ENCODE results near the gene KDR.

Gene KDR

DNA sequence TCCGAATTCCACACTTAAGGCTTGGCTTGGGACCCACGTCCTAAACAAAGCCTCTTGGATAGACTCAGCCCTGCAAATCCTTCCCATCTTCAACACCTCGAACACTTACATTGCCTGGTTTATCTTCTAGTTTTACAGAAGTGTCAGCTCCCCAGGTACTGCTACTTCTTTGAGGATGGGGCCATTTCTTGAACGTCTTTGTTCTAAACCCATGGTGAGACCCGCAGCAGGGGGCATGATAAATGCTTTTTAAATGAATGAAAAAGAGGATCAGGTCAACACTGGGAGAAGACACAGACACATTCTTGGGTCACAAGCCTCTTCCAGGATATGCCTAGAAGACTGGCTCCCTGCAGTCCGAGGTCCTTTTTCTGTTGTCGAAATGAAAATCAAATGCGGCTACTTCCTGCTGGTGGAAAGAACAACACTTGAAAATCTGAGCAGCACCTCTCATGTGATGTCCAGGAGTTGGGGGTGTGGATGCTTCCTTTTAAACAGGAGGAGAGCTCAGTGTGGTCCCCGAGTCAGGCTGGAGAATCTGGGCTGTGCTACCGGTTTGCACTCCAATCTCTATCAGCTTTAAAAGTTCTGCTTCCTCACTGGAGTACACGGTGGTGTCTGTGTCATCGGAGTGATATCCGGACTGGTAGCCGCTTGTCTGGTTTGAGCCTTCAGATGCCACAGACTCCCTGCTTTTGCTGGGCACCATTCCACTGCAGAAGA lies 45.8 kb downstream of the KDR start:
- DNase-seq (ENCODE audit: low read depth in 2 of 2) = no peak

DNA sequence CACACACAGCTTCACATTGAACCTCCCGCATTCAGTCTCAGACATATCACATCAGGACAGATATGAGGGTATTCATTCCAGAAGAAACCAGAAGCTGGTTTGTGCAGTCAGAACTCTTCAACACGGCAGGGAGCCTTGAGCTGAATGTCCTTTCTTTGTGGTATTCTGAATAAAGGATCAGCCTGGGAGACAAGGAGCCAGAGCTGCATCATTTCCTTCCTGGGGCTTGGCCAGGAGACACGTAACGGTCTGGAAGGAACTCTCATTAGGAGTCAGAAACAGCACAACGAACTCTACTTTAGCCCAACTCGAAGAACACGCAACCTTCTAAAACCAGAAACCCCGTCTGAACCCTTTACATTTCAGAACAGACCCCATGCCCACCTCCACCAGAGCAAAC lies 46.4 kb downstream of the KDR start:
- peak; percentile 36 to 40 for DNase-seq (ENCODE audit: low read depth in 2 of 2)

DNA sequence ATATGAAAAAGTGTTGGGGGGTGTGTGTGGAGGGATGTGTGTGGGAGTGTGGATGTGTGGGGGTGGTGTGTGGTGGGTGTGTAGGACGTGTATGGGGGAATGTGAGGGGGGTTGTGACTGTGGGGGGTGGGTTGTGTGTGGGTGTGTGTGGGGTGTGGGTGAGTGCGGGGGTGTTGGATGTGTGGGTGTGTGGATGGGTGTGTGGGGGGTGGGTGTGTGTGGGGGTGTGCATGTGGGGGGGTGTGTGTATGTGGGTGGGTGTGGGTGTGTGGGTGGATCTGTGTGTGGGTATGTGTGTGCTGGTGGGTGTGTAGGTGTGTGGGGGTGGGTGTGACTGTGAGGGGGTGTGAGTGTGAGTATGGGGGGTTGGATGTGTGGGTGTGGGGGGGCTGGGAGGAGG lies 47.8 kb downstream of the KDR start:
- DNase-seq (ENCODE audit: low read depth in 2 of 2) = no peak

- DNase-seq (ENCODE audit: low read depth in 2 of 2) = no peak
Measured at GRCh38 chr4:55075823-55076716, 49.3 kb downstream of the KDR start.

DNA sequence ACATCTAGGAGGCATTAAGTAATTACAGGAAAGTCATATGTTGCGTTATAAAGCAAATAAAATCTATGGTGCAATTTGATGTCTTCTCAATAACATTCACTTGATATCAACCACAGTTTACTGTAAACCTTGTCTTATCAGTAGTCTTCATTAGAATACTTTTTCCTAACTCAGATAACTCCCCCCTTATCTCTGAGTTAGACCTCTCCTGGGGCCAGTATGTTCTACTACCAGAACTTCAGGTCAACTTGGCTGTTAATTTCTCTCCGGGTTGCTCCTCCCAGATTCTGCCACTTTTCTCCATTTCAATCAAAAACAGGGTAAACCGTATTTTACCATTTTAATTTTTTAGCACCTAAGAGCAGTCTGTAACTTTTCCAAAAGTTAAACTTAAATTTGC lies 50.0 kb downstream of the KDR start:
- no peak for DNase-seq (ENCODE audit: low read depth in 2 of 2)

- DNase-seq (ENCODE audit: low read depth in 2 of 2) = peak; percentile 15 to 23
Measured at GRCh38 chr4:55074386-55074785, 51.0 kb downstream of the KDR start.

DNA sequence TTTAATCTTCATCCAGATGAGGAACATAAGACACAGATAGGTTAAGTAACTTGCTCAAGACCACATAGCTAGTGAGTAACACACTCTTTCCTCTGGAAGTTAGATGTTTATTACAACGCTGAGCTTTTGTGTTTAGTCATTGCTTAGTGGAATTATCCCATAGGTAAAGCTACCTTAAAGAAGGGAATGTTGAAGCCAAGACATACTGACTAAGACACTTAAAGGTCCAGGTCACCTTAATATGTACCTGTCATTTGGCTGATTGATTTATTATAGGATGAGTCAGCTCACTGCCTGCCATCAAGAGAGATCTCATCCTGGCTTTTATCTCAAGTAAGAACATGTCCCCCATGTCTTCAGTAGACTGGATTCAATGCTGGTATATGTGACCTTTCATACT lies 53.4 kb downstream of the KDR start:
- no peak for DNase-seq (ENCODE audit: low read depth in 2 of 2)

- no peak for DNase-seq (ENCODE audit: low read depth in 2 of 2)
Measured at GRCh38 chr4:55069248-55069647, 56.1 kb downstream of the KDR start.

DNA sequence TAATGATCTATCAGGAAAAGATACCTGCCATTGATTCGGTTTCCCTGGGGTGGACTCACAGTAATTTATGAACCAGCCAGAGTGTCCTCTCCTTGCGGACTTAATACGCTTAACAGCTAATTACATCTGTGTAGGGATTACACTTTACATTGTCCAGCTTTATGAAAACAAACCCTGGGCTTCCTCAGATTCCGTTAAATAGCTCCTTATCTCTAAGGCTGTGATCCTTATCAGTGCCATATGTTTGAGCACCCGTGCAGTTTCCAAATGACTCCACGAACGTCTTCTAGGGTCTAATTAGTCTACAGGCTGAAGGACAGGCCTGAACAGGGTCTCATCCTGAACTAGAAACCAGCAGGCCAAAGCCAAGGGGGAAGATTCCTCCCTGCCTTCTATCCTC lies 56.9 kb downstream of the KDR start:
- no peak for DNase-seq (ENCODE audit: low read depth in 2 of 2)

GRCh38 chr4:55066018-55066417 lies 59.4 kb downstream of the KDR start:
- DNase-seq (ENCODE audit: low read depth in 2 of 2) = no peak

DNA sequence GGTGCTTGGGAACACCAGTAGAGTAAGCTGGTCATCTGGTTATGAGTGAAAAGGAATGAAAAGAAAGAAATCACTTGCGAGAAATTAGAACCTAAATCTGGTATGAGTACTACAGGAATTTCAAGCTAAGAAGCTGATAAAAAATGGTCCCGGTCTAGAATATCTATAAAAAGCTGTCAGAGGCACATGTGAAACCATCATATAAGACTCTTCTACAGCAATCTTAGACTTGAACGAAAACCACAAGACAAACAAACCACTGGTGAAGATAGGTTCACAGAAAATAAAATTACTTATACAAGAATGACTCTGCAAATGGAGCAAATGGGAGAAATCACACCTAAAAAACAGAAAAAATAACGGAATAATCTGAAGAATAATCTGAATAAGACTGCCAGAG lies 69.9 kb downstream of the KDR start:
- no peak for DNase-seq (ENCODE audit: low read depth in 2 of 2)

- DNase-seq (ENCODE audit: low read depth in 2 of 2) = no peak
Measured at GRCh38 chr4:55051532-55051931, 73.9 kb downstream of the KDR start.

- no peak for DNase-seq (ENCODE audit: low read depth in 2 of 2)
Measured at GRCh38 chr4:55050418-55050950, 74.9 kb downstream of the KDR start.

DNA sequence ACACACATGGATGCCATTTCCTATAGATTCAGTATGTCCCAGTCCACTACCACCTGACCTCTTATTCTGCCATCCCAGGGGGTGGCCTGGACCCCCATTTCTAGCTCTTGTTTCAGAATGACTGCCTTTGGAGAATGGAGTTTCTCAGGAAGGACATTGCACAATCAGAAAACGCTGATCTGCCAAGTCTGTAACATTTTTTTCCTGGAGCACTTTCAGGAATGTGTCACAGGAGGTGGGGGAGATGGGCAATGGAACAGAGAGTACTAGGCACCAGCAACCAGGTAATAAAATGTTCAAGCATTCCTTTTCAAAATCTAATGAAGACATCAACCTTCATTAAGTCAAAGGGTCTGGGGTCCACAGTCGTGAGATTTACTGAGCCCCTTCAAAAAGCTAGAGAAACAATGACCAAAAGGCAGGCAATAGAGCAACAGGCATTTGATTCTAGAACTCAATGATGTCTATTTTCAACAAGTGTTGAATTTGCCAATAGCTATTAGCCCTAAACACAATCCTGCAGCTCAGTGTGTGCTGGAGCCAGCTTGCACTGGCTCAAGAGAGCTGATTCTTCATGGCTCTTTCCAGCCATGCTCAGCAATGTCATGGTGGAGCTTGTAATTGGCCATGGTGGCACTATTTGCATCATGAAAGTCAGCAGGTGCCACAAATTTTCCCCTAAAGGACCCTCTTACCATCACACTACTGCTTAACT lies 87.1 kb downstream of the KDR start:
- no peak for DNase-seq (ENCODE audit: low read depth in 2 of 2)

GRCh38 chr4:55037728-55038127 lies 87.7 kb downstream of the KDR start:
- no peak for DNase-seq (ENCODE audit: low read depth in 2 of 2)

GRCh38 chr4:55036405-55036804 lies 89.0 kb downstream of the KDR start:
- DNase-seq (ENCODE audit: low read depth in 2 of 2) = no peak

DNA sequence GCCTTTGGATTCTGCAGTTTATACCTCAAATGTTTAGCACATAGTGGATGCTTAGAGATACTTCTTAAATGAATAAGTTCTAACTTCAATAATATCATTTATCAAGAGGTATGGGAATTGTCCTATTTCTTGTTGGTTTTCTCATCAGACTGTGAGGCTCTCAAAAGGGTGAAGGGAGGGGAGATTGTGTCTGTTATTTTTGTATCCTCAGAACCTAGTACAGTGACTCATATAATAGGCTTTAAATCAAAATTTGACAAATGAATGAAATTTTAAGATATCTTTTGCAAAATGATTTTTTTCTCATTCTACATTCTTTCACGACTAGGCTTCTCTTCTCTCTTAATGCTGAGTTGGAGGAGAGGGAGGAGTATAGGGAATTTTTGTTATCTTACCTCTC lies 89.5 kb downstream of the KDR start:
- no peak for DNase-seq (ENCODE audit: low read depth in 2 of 2)

- DNase-seq (ENCODE audit: low read depth in 2 of 2) = no peak
Measured at GRCh38 chr4:55033296-55033695, 92.1 kb downstream of the KDR start.

GRCh38 chr4:55032788-55033187 lies 92.6 kb downstream of the KDR start:
- DNase-seq (ENCODE audit: low read depth in 2 of 2) = no peak

GRCh38 chr4:55032179-55032578 lies 93.2 kb downstream of the KDR start:
- no peak for DNase-seq (ENCODE audit: low read depth in 2 of 2)

DNA sequence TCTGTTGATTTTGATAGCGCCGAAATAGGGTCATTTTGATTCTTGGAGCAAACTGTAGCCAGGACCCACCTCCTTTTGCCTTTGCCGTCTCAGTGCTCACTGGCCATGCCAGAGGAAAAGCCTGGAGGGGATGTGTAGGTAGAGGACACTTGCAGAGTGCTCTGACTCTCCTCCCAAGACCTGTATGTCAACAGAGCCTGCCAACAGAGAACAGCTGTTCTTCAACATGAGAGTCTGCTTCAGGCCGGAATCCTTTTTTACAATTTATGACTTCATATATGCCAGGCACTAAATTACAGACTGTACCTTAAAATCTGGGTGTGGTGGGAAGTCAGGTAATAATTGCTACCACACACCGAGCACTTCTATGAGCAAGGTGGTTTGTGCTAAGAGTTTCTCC lies 94.2 kb downstream of the KDR start:
- no peak for DNase-seq (ENCODE audit: low read depth in 2 of 2)

GRCh38 chr4:55030589-55030988 lies 94.8 kb downstream of the KDR start:
- DNase-seq (ENCODE audit: low read depth in 2 of 2) = no peak
